ENCODE measurements around the gene TPMT. TPM values are rescaled to one million over a fixed set of nuclear protein-coding genes. Genes with fewer than 3 reads are reported as not detected.

Gene TPMT
- total RNA-seq, 3 donors from 2014 or later = 5.6 to 10.2 (median 8.9) TPM

GRCh38 chr6:18081025-18081668 lies 73.7 kb downstream of the TPMT start:
- intact Hi-C loops (cut with DNase I; ENCODE audit: low total_unique reads) = no loop called here
- no peaks in the 10 kb centered on the region for H3K4me1 ChIP-seq
- no peak for TF ChIP-seq CTCF (IDR thresholded peaks at IDR 0.05)
- TF ChIP-seq POLR2A (IDR thresholded peaks at IDR 0.05) = no peak
- no peak for TF ChIP-seq POLR2AphosphoS5 (IDR thresholded peaks at IDR 0.05)
- DNase-seq (ENCODE audit: low spot score in 2 of 2) = no peak
- H3K27ac ChIP-seq = no peak overlapping the region
- H3K27me3 ChIP-seq = no peaks in the 10 kb centered on the region
- H3K9me3 ChIP-seq = no peaks in the 10 kb centered on the region
- H3K4me3 ChIP-seq = no peak overlapping the region
- H3K36me3 ChIP-seq = no peaks in the 10 kb centered on the region

- TF ChIP-seq POLR2AphosphoS5 (IDR thresholded peaks at IDR 0.05) = no peak
- TF ChIP-seq POLR2A (IDR thresholded peaks at IDR 0.05) = no peak
- TF ChIP-seq CTCF (IDR thresholded peaks at IDR 0.05) = no peak
- H3K36me3 ChIP-seq = no peaks in the 10 kb centered on the region
- H3K9me3 ChIP-seq = no peaks in the 10 kb centered on the region
- H3K4me1 ChIP-seq = no peaks in the 10 kb centered on the region
- H3K4me3 ChIP-seq = no peak overlapping the region
- H3K27ac ChIP-seq = no peak overlapping the region
- no peak for DNase-seq (ENCODE audit: low spot score in 2 of 2)
- H3K27me3 ChIP-seq = no peaks in the 10 kb centered on the region
- intact Hi-C loops (cut with DNase I; ENCODE audit: low total_unique reads) = no loop called here
These were observed 74.3 kb downstream of the TPMT start for GRCh38 chr6:18080544-18080943.

GRCh38 chr6:18078866-18079265 lies 76.0 kb downstream of the TPMT start:
- Histone ChIP-seq H3K27ac (no peak overlapping the region), H3K9me3 (no peaks in the 10 kb centered on the region), H3K4me3 (no peak overlapping the region), H3K4me1 (no peaks in the 10 kb centered on the region), H3K27me3 (no peaks in the 10 kb centered on the region), H3K36me3 (no peaks in the 10 kb centered on the region)
- intact Hi-C loops (cut with DNase I; ENCODE audit: low total_unique reads) = no loop called here
- TF ChIP-seq CTCF (IDR thresholded peaks at IDR 0.05) (no peak), POLR2AphosphoS5 (IDR thresholded peaks at IDR 0.05) (no peak), POLR2A (IDR thresholded peaks at IDR 0.05) (no peak)
- no peak for DNase-seq (ENCODE audit: low spot score in 2 of 2)

Other genes starting within 250 kb of the TPMT start
- gene KIF13A, start 167.4 kb downstream of the TPMT start, total RNA-seq = 10 to 100 TPM; 40.0 to 60.4 (median 49.6) TPM
- 1 to 10 TPM; 2.0 to 3.2 (median 2.7) TPM for gene NHLRC1, start 32.4 kb downstream of the TPMT start, total RNA-seq
- gene KDM1B, start 345 bp upstream of the TPMT start, total RNA-seq = 10 to 100 TPM; 14.4 to 18.6 (median 16.2) TPM
- gene DEK, start 109.5 kb upstream of the TPMT start, total RNA-seq = 100 to 1,000 TPM; 107 to 162 (median 125) TPM
- gene RNF144B, start 232.3 kb upstream of the TPMT start, total RNA-seq = 10 to 100 TPM; 24.3 to 37.0 (median 24.8) TPM

All from breast epithelium (tissue), 4 donors.